ENCODE data around the gene VPS39. TPM values are rescaled to one million over a fixed set of nuclear protein-coding genes. Genes with fewer than 3 reads are reported as not detected.

VPS39 gene
- total and polyA plus RNA-seq, 2 of the 13 experiments (the other 11 are each of a cell fraction or from before 2014, with no cell fraction given), result 22.9 to 32.0 TPM

- no peaks in the 10 kb centered on the region for H4K20me1 ChIP-seq (ENCODE audit: insufficient read depth, low read length)
- H3K27ac ChIP-seq (ENCODE audit: extremely low read length, insufficient read depth, low read length), result no peak overlapping the region
- H3K4me2 ChIP-seq (ENCODE audit: low read depth, low read length), result no peak overlapping the region
- ATAC-seq (no peak), FAIRE-seq (no peak), DNase-seq (ENCODE audit: low spot score) (no peak)
- ChIA-PET POLR2A (no interaction called here), CTCF (ENCODE audit: low intra/inter-chr PET ratio, low total read pairs) (no interaction called here)
- peaks cover 0 to 29% of the 10 kb centered on the region in 2 experiments; a peak in 2 of 5 replicates for H3K27me3 ChIP-seq (ENCODE audit: control insufficient read depth in 1 of 2, insufficient read depth in 2 of 2, low read length in 2 of 2)
- no peak overlapping the region for H2AFZ ChIP-seq (ENCODE audit: low read length)
- in situ Hi-C loops (cut with HindIII; ENCODE audit: extremely low pct_ligation_motif_present, low pct_unique_long_range_greater_than_20kb), result no loop called here
- peaks cover 43% of the 10 kb centered on the region for H3K4me1 ChIP-seq (ENCODE audit: insufficient read depth, low read length)
- H3K9ac ChIP-seq (ENCODE audit: insufficient read depth, low read depth, low read length), result no peak overlapping the region
- no peaks in the 10 kb centered on the region for H3K36me3 ChIP-seq (replicated peaks in 1 of 2; ENCODE audit: control insufficient read depth in 1 of 2, insufficient read depth in 2 of 2, low read length in 2 of 2)
- H3K4me3 ChIP-seq (replicated peaks in 1 of 3; ENCODE audit: insufficient read depth in 1 of 3, low read depth in 2 of 3, low read length in 3 of 3), result no peak overlapping the region
- peaks cover 9% of the 10 kb centered on the region for H3K9me3 ChIP-seq (ENCODE audit: low read length)
- intact Hi-C loops (cut with micrococcal nuclease; ENCODE audit: unreplicated experiment), result no loop called here
- BruUV-seq (replicated peaks), result no TSS peak
- H3K79me2 ChIP-seq (ENCODE audit: insufficient read depth, low read length), result no peaks in the 10 kb centered on the region
- 54% methylated on average over 18 of the region's 18 CpGs for WGBS (ENCODE audit: low lambda C conversion rate)
- TF ChIP-seq ZBTB49 (CRISPR knock-in tag; IDR thresholded peaks at IDR 0.05; ENCODE audit: borderline replicate concordance) (no peak), ATM (IDR thresholded peaks at IDR 0.05; ENCODE audit: borderline replicate concordance) (no peak), PATZ1 (CRISPR knock-in tag; IDR thresholded peaks at IDR 0.05) (no peak), CENPX (CRISPR knock-in tag; IDR thresholded peaks at IDR 0.05) (no peak), SMARCC2 (IDR thresholded peaks at IDR 0.05) (no peak), POLR2G (IDR thresholded peaks at IDR 0.05; ENCODE audit: low read depth, low read length) (no peak), ZNF292 (CRISPR knock-in tag; IDR thresholded peaks at IDR 0.05; ENCODE audit: borderline replicate concordance, low read depth) (no peak), ZNF282 (IDR thresholded peaks at IDR 0.05; ENCODE audit: partially characterized antibody) (no peak), ARID3A (IDR thresholded peaks at IDR 0.05; ENCODE audit: low read depth, low read length) (no peak), HNF1A (IDR thresholded peaks at IDR 0.05; ENCODE audit: low read depth) (no peak), HNF1A (CRISPR knock-in tag; IDR thresholded peaks at IDR 0.05; ENCODE audit: borderline replicate concordance) (no peak)
These were observed 64.1 kb downstream of the VPS39 start for GRCh38 chr15:42143866-42144625.

All from HepG2 (cell line).